Lower leg skin (tissue), 3 donors: ENCODE data around the gene PFDN1.

ENCODE experiments used
- POLR2A ChIP-seq, 2 donors: fragments of 450-650 bp; IDR thresholded peaks; one replicate each; pipeline ENCODE4 v1.6.1; 2016 to 2017; ENCODE audit warnings: antibody characterized with exemption in 2 of 2, mild to moderate bottlenecking in 1 of 2, moderate library complexity in 1 of 2
- TF ChIP-seq, protein P1 (sequence below), 3 donors: fragments of 450-650 bp; IDR thresholded peaks; one replicate each; pipeline ENCODE4 v1.5.1; 2016; ENCODE audit warnings: antibody characterized with exemption in 3 of 3, mild to moderate bottlenecking in 3 of 3, moderate library complexity in 2 of 3

- TF ChIP-seq, protein P1, sequence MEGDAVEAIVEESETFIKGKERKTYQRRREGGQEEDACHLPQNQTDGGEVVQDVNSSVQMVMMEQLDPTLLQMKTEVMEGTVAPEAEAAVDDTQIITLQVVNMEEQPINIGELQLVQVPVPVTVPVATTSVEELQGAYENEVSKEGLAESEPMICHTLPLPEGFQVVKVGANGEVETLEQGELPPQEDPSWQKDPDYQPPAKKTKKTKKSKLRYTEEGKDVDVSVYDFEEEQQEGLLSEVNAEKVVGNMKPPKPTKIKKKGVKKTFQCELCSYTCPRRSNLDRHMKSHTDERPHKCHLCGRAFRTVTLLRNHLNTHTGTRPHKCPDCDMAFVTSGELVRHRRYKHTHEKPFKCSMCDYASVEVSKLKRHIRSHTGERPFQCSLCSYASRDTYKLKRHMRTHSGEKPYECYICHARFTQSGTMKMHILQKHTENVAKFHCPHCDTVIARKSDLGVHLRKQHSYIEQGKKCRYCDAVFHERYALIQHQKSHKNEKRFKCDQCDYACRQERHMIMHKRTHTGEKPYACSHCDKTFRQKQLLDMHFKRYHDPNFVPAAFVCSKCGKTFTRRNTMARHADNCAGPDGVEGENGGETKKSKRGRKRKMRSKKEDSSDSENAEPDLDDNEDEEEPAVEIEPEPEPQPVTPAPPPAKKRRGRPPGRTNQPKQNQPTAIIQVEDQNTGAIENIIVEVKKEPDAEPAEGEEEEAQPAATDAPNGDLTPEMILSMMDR (IDR thresholded peaks at IDR 0.05): no peak
- no peak for TF ChIP-seq POLR2A (IDR thresholded peaks at IDR 0.05)
Measured at GRCh38 chr5:140347360-140347759, 44.5 kb upstream of the PFDN1 start.
